ENCODE data around the gene ARL13B. TPM values are rescaled to one million over a fixed set of nuclear protein-coding genes. Genes with fewer than 3 reads are reported as not detected.

Gene ARL13B
- total and polyA plus RNA-seq, 9 donors = 6.2 to 16.3 (median 11.8) TPM

- 91 to 95% (median 91%) methylated on average over 4 of the region's 4 CpGs for WGBS, 3 donors
- Histone ChIP-seq H3K4me1 (ENCODE audit: insufficient read depth) (no peaks in the 10 kb centered on the region), H3K9me3 (no peaks in the 10 kb centered on the region), H3K27me3 (no peaks in the 10 kb centered on the region), H3K4me3 (no peak overlapping the region), H3K27ac (no peak overlapping the region), H3K36me3 (no peaks in the 10 kb centered on the region)
- intact Hi-C loops (cut with DNase I) = no loop called here
- DNase-seq = no peak
- TF ChIP-seq POLR2A (IDR thresholded peaks at IDR 0.05) (no peak), CTCF (IDR thresholded peaks at IDR 0.05) (no peak), EP300 (IDR thresholded peaks at IDR 0.05) (no peak)
Observed at GRCh38 chr3:94083261-94083660, 103.3 kb downstream of the ARL13B start.

- 97 to 100% (median 98%) methylated on average over 1 of the region's 1 CpG for WGBS, 3 donors
- no peak for TF ChIP-seq CTCF (IDR thresholded peaks at IDR 0.05)
- no peak for TF ChIP-seq EP300 (IDR thresholded peaks at IDR 0.05)
- no peak for TF ChIP-seq POLR2A (IDR thresholded peaks at IDR 0.05)
Observed at GRCh38 chr3:94089126-94089525, 109.2 kb downstream of the ARL13B start.

GRCh38 chr3:94092086-94092485, 112.1 kb downstream of the ARL13B start:
- Histone ChIP-seq H3K4me3 (no peak overlapping the region), H3K4me1 (ENCODE audit: insufficient read depth) (no peaks in the 10 kb centered on the region), H3K9me3 (no peaks in the 10 kb centered on the region), H3K36me3 (no peaks in the 10 kb centered on the region), H3K27ac (no peak overlapping the region), H3K27me3 (no peaks in the 10 kb centered on the region)
- DNase-seq = no peak
- WGBS, 3 donors = 97 to 98% (median 98%) methylated on average over 1 of the region's 1 CpG
- intact Hi-C loops (cut with DNase I) = no loop called here
- TF ChIP-seq POLR2A (IDR thresholded peaks at IDR 0.05) = no peak
- TF ChIP-seq EP300 (IDR thresholded peaks at IDR 0.05) = no peak
- no peak for TF ChIP-seq CTCF (IDR thresholded peaks at IDR 0.05)

More at GRCh38 chr3:94089126-94089525, 109.2 kb downstream of the ARL13B start:
- Histone ChIP-seq H3K27me3 (no peaks in the 10 kb centered on the region), H3K4me1 (ENCODE audit: insufficient read depth) (no peaks in the 10 kb centered on the region), H3K27ac (no peak overlapping the region), H3K9me3 (no peaks in the 10 kb centered on the region), H3K4me3 (no peak overlapping the region), H3K36me3 (no peaks in the 10 kb centered on the region)
- DNase-seq = no peak
- intact Hi-C loops (cut with DNase I) = no loop called here

- H3K36me3 ChIP-seq = no peaks in the 10 kb centered on the region
- H3K4me1 ChIP-seq (ENCODE audit: insufficient read depth) = no peaks in the 10 kb centered on the region
- no peak for TF ChIP-seq POLR2A (IDR thresholded peaks at IDR 0.05)
- no peak for TF ChIP-seq EP300 (IDR thresholded peaks at IDR 0.05)
- no peak overlapping the region for H3K27ac ChIP-seq
- 85 to 99% (median 97%) methylated on average over 1 of the region's 1 CpG for WGBS, 3 donors
- intact Hi-C loops (cut with DNase I) = no loop called here
- no peak for DNase-seq
- no peaks in the 10 kb centered on the region for H3K27me3 ChIP-seq
- no peaks in the 10 kb centered on the region for H3K9me3 ChIP-seq
- H3K4me3 ChIP-seq = no peak overlapping the region
Observed at GRCh38 chr3:94093151-94093550, 113.2 kb downstream of the ARL13B start.

GRCh38 chr3:94095111-94095510, 115.2 kb downstream of the ARL13B start:
- DNase-seq = no peak
- H3K4me3 ChIP-seq = no peak overlapping the region
- 98 to 100% (median 98%) methylated on average over 2 of the region's 2 CpGs for WGBS, 3 donors

More at GRCh38 chr3:94095111-94095510, 115.2 kb downstream of the ARL13B start:
- H3K4me1 ChIP-seq (ENCODE audit: insufficient read depth) = no peaks in the 10 kb centered on the region
- H3K36me3 ChIP-seq = no peaks in the 10 kb centered on the region
- intact Hi-C loops (cut with DNase I) = no loop called here
- no peak for TF ChIP-seq POLR2A (IDR thresholded peaks at IDR 0.05)
- no peak for TF ChIP-seq EP300 (IDR thresholded peaks at IDR 0.05)
- TF ChIP-seq CTCF (IDR thresholded peaks at IDR 0.05) = no peak
- H3K27ac ChIP-seq = no peak overlapping the region
- H3K27me3 ChIP-seq = no peaks in the 10 kb centered on the region
- H3K9me3 ChIP-seq = no peaks in the 10 kb centered on the region

All from ovary (tissue), 9 donors.